GM12891 (cell line): ENCODE results near the gene PPFIBP1.

Experiments used
- PAX5 ChIP-seq: IDR thresholded peaks from 2 replicates; pipeline ENCODE4 v1.6.1; 2011; ENCODE audit warnings: low read length, moderate library complexity, mild to moderate bottlenecking; ENCODE audit not compliant: insufficient read depth, severe bottlenecking
- POLR2A ChIP-seq: IDR thresholded peaks from 2 replicates; pipeline ENCODE4 v1.6.1; 2011; ENCODE audit warnings: low read depth, low read length, control low read depth
- POLR2AphosphoS5 ChIP-seq: IDR thresholded peaks from 2 replicates; pipeline ENCODE4 v1.6.1; 2011; ENCODE audit warnings: low read depth, low read length, control low read depth
- TAF1 ChIP-seq: IDR thresholded peaks from 2 replicates; pipeline ENCODE4 v1.6.1; 2011; ENCODE audit warnings: low read depth, low read length, control low read depth

- TF ChIP-seq POLR2A = no peak
- TF ChIP-seq POLR2AphosphoS5 = no peak
- TF ChIP-seq PAX5 = no peak
- TF ChIP-seq TAF1 = no peak
Observed at GRCh38 chr12:27523305-27523641, 733 bp upstream of the PPFIBP1 start.
